HG03521 (cell line): ENCODE data around the gene TENM4.

ENCODE experiments used
- ATAC-seq: cut with Tn5 transposase; IDR thresholded peaks from one replicate; pipeline ENCODE4 v1.9.1; 2021; ENCODE audit warnings: mild to moderate bottlenecking, moderate library complexity; ENCODE audit not compliant: unreplicated experiment

Gene TENM4

DNA sequence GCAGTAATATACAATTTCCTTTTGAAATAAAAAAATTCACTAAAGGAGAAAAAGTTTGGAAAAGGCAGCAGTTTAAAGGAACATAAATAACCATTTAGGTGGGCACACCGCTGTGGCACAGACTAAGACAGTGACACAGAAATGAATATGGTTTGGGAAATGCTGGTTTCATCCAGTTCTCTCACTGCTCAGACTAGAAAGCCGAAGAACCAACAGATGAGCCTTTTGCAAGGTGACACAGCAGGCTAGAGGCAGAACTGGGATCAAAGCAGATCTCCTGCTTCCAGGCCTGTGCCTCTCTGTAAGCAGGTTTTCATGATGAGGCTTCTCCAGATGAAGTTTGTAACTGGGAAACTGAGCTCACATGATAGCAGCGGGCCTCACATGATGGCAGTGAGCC, 486.1 kb downstream of the TENM4 start:
- no peak for ATAC-seq

DNA sequence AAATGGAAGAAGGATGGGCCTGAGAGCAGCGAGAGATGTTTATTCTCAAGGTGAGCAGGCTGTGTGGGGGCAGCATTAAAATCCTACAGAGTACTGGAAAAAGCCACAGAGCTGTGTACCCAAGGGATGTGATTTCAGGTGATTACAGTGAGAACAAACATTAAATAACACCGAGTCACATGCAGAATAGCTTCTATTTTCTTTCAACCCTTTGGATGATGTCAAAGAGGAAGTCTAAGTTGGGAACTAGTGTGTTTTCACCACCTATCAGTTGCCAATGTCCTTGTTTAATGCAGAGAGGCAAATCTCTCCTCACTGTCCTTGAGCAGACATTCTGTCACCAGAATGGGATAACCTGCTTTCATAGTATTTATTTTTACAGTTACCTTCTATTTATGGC, 486.6 kb downstream of the TENM4 start:
- no peak for ATAC-seq

DNA sequence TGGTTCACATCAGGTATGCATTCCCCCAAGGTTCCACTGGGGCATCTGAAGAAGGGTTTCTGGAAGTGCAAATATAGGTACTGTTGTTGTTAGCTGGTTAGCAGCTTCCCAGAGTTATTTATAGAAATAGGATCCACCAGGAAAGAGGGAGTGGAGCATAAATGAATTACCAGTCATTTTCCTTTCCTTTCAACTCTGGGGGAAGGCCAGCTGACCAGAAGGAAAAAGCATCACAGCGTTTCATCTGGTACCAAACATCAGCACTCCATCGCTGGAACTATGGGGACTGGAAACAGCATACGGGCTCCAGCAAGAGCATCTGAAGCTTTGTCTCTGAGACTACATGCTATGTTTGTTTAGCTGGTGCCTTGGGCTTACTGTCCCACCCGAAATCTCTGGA, 487.9 kb downstream of the TENM4 start:
- no peak for ATAC-seq

DNA sequence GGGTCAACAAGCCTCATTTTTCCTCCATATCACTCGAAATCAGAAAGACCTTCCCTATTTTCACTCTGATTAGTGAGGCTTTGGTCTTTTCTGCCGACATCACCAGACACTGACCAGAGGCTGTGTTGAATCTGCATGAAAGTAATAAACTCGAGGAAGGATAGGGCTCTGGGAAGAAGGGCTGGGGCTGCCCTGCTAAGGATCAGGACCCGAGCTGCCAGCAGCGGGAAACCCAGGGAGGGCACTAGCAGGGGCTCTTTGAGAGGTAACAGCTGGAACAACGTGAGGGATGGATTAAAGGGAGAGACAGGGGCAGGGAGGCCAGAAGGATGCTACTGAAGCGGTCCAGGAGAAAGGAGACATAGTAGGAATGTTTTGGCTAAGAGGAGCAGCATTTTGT, 488.7 kb downstream of the TENM4 start:
- ATAC-seq: no peak

DNA sequence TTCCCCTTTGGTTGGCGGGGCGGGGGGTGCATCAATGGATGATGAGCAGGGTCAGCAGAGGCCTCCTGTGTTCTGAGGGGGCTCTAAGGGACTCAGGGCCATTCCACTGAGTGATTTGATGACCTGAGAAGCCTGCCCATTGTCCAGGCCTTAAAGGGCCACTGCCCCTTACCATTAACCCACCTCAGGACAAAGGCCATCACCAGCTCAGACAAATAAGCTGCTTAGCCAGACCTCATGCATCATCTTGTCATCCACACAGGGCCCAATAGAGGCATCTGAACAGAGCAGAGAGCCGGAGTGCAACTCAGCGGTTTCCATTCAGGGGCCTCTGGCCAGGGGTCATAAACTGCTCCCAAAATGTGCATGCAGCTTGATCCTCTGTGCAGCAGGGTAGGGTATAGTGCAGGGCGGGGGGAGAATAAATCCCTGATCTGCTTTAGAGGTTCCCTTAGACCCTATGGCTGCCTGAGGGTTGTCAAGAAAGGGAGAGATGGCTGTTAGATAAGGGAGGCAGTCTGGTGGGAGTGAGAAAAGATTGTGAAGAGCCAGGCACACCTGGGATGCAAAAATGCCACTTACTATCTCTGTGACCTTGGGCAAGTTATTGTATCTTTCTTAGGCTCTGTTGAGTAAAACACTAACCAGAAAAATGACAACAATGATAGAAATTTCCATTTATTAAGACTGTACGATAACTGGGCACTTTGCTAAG, 490.7 kb downstream of the TENM4 start:
- no peak for ATAC-seq

DNA sequence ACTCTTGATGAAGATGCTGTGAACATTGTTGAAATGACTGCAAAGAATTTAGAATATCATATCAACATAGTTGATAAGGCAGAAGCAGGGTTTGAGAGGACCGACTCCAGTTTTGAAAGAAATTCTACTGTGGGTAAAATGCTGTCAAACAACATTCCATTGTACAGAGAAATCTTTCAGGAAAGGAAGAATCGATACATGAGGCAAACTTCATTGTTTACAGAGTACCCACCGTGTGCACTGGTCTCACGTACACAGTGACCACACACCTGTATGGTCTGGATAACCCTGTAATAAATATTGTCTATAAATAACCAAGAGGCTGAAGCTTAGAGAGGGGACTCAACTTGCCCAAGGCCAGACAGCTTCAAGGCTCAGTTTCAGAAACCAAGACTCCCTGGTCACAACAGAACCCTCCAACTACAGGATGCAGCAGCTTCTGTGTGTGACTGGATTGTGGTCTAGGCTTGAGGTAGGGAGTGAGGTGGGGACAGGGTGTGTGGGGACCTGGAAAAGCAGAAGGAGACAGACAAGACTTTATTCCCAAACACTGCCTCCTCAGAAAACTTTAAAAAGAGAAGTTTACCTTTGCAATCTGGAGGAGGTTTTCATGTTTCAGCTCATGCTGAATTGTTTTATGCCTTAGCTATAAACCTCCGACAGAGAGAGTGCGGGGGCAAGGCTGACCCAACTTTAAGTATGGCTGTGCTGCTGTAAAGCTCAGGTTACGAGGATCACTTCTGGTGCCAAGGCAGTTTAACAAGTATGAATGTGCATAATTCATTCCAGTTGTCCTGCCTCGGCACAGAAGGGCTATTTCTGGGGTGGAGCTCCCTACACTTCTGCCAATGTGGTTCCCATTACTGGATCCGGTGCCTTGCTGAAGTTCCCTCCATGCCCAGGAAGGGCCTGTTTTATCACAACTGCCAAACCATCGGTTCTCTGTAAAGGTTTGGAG, 493.6 kb downstream of the TENM4 start:
- ATAC-seq: no peak

DNA sequence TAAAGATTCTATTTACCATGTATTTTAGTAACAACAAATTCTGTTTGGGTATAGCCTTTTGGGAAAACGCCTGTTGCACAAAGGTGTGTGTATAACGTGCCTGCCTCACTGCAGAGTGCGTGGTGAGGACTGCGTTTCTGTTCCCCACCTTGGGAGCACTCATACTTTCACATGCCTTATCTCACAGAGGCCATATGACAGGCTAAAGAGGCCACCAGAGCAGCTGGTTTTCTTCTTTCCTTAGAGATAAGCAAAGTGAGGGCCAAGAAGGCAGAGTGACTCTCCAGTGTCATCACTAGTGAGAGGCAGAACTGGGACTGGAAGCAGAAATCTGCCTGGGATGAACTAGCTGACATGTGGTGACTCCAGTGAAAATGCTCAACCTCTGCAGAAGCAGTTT, 497.0 kb downstream of the TENM4 start:
- ATAC-seq: no peak

DNA sequence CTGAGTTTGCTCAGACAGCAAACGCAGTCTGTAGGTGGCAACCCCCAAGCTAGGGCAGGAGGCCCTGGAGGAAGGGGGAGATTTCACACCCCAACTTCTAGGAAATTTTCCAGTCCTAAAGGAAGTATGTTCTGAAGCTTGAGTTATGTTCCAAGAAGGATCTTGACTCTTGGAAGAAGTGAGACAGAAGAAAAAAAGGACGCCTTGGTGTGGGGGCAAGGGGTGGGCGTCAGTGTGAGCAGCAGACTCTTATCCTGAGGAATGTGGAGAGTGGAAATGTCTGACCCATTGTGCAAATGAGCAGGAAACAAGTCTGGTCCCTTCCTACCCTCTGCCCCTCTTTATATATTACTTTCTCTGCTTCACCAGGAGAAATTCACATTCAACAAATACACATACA, 497.7 kb downstream of the TENM4 start:
- ATAC-seq: no peak

DNA sequence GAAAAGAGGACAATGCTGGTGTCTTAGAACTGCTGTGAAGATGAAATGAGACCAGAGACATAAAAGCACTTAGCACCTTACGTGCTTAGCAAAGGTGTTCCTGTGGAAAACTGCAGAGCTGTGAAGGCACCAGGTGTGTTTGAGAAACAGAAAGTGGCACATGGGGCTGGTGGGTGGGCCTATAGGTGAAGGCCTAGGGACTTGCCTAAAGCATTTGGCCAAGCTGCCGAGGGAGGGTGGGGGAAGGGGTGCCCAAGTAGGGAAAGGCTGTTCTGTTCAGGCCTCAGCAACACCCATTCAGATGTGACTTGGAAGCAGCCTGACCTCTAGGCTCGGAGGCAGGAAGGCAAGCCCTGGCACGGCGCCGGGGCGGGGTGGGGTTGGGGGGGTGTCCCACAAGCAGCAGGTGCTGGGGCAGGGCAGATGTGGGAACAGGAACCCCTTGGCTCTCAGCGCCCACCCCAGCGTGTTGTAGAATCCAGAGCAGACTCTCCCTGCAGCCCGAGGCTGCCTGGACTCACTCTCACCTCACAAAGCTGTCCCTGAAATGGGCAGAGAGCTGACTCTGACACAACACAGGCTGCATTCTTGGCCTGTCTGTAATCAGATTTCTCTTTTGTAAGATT, 499.5 kb downstream of the TENM4 start:
- no peak for ATAC-seq

DNA sequence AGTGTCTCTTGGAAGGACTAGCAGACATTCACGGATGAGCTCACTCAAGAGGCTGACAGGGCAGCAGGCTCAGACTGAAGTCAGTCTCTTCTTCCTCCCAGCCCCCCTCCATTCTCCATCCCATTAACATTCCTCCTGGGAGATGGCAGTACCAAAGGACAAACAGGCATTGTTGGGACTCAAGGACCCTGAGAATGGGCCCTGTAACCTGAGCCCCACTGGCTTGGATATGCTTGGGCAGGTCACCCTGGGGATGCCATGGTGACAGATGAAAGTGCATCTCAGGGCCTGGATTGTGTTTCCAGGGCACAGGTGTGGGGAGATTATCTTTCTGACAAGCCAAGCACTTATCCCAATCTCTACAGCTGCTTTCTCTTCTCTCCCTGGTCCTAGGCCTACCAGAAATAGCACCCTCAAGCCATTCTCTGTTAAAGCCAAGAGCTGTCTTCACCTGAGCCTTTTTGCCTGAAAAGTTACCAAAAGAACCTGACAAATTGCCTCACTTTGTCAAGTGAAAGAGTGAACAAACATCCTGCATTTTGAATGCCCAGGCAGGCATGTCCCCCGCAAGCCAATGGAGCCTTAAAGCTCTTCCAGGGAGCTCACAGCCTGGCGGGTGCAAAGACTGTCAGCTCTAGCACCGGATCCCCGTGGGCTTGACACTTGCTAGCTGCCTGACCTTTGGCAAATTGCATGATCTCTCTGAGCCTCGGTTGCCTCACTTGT, 500.2 kb downstream of the TENM4 start:
- ATAC-seq: no peak

DNA sequence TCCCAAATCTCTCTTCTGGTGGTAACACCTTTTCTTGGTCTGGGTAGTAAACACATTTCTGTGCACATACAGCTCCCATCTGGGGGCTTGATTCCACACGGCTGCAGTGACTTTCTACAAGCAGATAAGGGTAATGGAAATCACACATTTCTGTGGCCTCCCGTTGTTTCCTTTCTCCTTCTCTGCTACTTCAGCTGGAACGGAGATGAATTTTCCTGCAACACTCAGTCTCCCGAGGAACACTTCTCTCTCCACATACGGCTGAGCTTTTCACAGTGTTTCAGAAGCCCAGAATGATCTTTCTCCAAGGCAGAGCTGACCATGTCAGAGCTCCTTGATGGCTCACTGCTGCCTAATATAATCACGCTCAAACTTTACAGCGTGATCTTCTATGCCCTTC, 501.9 kb downstream of the TENM4 start:
- no peak for ATAC-seq

DNA sequence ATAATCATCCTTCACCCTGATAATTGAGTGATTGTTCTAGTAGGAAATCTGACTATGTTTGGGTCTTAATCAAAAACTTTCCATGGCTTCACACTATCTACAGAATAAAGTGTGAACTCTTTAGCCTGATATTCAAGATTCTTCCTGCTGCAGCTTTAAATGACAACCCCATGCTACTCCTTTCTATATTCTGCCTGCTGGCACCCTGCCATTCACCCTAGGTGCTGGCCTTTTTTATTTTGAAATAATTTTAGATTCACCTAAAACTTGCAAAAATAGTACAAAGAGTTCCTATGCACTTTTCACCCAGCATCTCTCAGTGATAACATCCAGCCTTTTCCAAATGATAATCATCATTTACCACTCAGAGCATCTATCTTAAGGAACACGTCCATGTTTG, 502.8 kb downstream of the TENM4 start:
- ATAC-seq: no peak

DNA sequence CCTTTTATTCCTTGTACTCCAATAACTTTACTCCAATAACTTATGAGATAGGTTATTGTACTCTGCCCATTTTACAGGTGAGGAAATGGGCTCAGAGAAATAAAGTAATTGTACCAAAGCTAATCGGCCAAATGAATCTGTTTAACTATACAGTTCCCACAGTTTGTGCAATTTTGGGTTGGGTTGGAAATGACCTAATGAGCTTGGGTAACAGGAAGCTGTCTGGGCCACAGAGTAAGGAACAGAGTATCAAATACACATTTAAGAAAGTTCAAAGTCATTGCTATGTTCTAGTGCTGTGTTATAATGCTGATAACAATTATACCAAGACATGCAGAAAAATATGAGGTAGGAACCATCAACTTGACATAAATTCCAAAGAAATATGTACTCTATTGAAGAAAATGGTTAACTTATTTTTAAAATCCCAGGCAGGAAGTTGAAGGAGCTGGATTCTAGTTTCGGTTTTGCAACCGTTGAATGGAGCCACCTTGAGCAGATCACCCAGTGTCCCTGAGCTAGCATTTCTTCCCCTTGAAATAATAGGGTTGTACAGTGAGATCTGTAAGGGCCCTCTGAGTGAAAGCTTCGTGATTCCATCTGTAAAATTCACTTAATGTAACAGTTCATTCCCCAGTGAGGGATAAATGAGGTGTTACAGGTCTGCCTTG, 505.3 kb downstream of the TENM4 start:
- no peak for ATAC-seq

DNA sequence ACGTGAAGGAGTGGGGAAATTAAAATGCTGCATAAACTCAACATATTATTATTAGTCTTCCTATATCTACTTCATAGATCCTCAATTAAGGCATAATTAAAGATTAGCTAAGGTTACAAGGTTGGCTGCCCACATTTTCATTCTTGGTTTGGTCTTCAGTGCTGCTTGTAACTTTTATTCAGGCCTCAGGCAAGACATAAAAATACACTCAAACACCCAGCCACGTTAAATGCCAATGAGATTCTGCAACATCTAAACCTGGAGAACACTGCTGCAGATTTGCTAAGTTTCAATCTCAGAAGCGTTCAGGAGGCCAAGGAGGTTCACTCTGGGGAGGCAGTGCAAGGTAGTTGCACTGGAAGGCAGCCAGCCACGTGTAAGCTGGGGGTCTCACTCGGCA, 507.5 kb downstream of the TENM4 start:
- ATAC-seq: no peak

DNA sequence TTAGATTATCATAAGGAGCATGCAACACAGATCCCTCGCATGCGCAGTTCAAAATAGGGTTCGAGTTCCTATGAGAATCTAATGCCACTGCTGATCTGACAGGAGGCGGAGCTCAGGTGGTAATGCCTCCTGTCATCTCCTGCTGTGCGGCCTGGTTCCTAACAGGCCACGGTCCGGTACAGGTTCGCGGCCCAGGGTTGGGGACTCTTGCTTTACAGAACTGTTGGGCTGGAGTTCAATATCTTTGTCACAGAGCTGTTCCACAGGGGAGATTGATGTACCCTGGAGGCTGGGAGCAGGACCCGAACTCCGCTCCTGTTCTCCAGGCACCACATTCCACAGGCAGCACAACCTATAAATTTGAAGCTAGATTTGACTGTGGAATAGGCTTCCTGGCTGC, 508.1 kb downstream of the TENM4 start:
- ATAC-seq: no peak

DNA sequence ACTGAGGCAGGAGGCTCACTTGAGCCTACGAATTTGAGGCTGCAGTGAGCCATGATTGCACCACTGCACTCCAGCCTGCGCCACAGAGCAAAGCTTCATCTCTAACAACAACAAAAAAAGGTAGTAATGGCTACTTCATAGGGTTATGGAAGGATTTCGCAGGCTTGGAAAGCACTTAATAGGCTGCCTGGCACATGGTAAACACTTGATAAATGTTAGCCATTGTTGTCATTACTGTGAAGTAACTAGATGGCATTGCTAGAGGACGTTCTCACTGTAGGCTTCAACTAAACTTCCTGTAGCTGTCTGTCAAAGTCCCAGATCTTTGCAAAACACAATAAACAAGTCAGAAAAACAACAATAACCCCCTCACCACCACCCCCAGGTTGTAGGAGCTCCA, 508.9 kb downstream of the TENM4 start:
- no peak for ATAC-seq

DNA sequence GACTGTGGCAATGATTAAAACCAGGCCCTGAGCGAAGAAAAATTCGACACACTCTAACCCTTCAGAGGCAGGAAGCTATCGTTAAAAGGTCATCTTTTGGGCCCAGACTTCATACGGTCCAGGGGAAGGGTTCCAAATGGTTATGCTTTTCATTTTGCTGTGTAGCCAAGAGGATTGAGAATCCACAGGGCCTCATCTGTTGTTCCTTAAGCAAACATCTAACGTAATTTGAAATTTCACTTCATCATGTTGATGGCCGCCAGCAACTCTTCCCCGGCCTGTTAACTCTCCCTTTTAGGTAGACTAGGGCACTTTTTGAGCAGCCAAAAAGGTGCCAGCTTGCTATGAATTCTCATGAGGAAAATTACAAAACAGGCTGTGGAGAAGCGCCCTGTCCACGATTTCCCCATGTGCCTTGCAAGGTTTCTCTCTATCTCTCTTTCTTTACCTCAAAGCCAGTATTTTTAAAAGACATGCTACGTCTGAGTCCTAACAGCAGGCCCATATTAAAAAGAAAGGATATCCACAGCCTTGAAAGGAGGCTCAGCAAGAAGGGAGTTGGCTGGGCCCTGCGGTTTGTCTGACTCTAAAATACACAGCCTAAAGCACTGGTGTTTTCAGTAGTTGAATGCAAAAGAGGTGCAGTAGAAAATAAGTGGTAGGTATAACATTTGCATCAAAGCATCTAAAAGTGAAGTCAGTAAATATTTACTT, 509.9 kb downstream of the TENM4 start:
- no peak for ATAC-seq

DNA sequence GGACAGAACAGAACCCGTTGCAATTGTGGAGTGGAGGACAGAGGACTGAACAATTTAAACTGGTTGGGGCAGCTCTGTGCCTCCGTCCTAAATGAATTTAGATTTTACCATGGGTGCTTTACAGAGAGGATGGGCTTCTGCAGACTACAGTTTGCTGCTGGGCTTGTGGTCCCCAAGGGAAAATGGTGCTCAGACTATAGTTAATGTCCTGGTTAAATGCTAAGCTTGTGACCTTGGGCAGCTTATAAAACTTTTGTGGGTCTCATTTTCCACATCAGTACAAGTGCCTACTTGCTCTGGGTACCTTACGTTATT, 511.0 kb downstream of the TENM4 start:
- ATAC-seq: no peak

DNA sequence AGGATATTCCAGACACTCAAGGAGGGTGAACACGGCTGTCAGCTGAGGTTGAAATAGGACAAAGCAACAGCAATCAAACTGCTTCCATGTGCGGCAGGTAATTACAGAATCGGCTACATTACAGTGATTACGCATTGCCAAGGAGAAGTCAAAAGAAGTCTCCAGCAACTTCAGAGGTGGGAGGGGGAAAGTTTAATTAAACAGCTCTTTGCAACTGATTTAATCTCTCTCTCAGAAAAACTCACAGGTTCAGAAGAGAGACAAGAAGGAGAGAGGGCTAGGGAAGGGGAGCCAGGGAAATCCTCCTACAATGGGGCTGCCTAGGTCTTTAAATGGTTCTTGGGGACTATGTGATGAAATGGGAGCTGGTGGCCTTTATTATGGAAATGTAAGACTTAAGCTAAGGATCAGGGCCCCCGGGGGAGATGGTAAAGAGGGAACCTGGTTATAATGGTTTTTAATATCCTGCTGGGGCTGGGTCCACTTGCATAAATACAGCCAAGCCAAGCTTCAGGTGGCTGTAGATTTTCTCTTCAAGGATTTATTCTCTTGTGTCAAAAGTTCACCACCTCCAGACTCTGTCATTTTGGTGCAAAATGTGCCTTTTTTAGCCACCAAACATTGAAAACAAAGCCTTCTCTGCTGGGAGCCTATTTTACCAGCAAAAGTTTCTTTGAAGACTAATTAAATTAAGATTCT, 511.5 kb downstream of the TENM4 start:
- no peak for ATAC-seq

DNA sequence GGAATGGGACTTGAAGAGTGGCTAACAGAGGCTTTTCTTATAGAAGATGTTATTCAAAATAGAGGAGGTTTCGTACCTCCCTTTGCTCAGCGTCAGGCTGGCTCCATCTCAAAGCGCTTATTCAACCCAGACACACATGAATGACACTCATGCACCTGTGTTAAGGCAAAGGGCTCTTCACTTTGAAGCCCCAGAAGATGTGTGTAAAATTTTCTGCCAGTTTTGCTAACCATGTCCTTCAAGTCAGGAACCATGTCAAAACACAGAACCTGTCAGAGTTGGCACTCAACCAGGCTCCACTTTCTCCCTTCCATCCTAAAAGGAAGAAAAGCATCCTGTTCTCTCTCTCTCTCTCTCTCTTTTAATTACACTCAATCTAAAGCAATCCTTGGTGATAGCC, 513.3 kb downstream of the TENM4 start:
- ATAC-seq: no peak
